DOHH2 (cell line): Measurements from ENCODE around the gene CHST13.

Source experiments
- CTCF ChIP-seq: fragments of 200-600 bp; sonication (generic); IDR thresholded peaks from one replicate; pipeline ENCODE4 v1.5.1; 2014; ENCODE audit warnings: antibody characterized with exemption, mild to moderate bottlenecking, low read depth, low read length; ENCODE audit not compliant: poor library complexity, severe bottlenecking
- EZH2phosphoT487 ChIP-seq: fragments of 200-600 bp; sonication (generic); IDR thresholded peaks from 2 replicates; pipeline ENCODE4 v1.6.1; 2017; ENCODE audit warnings: borderline replicate concordance, mild to moderate bottlenecking, antibody characterized with exemption, low read length, moderate library complexity, mixed read lengths

GRCh38 chr3:126531051-126531330 lies 7.0 kb downstream of the CHST13 start:
- no peak for TF ChIP-seq CTCF
- TF ChIP-seq EZH2phosphoT487 = no peak
